ENCODE measurements around the gene PDE3A.

- TF ChIP-seq CTCF (conservative IDR thresholded peaks at IDR 0.05), result no peak
- no peak for TF ChIP-seq ZFX (IDR thresholded peaks at IDR 0.05)
Observed at GRCh38 chr12:20604408-20605067, 236.2 kb downstream of the PDE3A start.
